Stimulated activated CD8-positive, alpha-beta memory T cell treated with anti-CD3 and anti-CD28 coated beads, Interleukin-7, amount 100 ng/mL, for 24 hours (primary cell): ENCODE data around the gene CACNB1.

ENCODE experiments used
- DNase-seq: peaks from one replicate; pipeline ENCODE4 v3.0.0-alpha.2; 2020; ENCODE audit warnings: low read depth

Gene CACNB1

GRCh38 chr17:39197380-39198185, at the start of gene CACNB1:
CACNB1 (minus strand) TSS chr17:39197669; CDS start chr17:39197495, 174 bp downstream.
- peak; percentile 37 for DNase-seq

- no peak for DNase-seq
Measured at GRCh38 chr17:39246274-39246673, 48.8 kb upstream of the CACNB1 start.

DNA sequence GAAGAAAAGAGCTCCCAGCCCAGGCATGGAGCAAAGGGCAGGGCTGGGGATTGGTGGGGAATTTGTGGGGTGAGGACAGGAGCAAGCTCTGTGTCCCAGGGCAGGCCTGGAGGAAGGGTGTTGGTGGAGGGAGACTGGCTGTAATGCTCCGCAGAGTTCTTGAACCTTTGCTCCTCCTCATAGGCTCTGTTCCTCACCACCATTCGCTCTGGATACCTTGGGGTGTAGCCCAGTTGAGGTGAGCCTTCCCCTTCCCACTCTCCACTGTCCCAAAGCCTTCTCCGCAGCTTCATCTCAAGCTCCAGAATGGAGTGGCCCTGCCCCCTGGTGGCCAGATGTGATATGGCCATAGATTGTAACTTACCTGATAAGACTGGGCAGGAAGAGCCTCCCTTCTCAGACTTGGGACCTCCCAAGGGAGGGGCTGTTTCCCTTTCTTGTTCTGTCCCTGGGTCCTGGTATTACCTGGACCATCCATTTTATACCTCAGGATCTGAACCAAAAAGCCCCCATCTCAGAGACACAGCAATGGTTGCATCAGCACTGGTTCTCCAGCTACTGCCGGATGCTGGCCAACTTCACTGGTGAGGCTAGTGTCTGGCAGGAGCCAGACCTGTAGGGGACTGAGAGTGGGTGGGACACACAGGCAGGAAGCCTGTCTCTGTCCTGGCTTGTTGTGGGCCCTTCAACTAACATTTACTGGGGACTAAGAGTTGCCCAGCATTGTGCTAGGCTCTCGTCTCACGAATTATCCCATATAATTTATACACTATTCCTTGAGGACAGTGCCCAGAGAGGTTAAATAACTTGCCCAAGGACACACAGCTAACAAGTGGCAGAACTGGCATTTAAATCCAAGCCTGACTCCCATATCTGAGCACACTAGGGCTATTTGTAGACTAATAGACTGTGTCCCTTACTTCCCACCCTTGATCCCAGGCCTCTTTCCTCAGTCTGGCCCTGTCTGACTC, 47.4 kb upstream of the CACNB1 start:
- peak; percentile 84 for DNase-seq

GRCh38 chr17:39244016-39244599, 46.6 kb upstream of the CACNB1 start:
- DNase-seq: no peak

DNA sequence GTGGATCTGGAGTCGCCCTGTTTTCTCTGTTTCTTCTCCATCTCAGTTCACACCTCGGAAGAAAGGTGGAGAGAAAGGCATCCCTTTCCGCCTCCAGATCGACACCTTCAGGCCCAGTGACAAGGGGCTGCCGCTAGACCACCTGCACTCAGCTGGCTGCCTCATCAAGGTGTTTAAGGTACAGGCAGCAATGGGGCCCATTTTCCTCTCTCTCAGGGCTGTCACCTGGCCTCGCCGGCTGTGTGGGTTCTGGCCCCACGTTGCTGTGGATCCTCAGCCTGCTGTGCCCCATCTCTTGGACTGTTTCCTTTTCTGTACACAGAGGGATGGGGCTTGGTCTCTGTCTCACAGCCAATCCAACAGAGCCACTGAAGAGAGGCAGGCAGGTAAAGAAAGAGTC, 45.7 kb upstream of the CACNB1 start:
- no peak for DNase-seq

GRCh38 chr17:39240631-39241030, 43.2 kb upstream of the CACNB1 start:
- no peak for DNase-seq

DNA sequence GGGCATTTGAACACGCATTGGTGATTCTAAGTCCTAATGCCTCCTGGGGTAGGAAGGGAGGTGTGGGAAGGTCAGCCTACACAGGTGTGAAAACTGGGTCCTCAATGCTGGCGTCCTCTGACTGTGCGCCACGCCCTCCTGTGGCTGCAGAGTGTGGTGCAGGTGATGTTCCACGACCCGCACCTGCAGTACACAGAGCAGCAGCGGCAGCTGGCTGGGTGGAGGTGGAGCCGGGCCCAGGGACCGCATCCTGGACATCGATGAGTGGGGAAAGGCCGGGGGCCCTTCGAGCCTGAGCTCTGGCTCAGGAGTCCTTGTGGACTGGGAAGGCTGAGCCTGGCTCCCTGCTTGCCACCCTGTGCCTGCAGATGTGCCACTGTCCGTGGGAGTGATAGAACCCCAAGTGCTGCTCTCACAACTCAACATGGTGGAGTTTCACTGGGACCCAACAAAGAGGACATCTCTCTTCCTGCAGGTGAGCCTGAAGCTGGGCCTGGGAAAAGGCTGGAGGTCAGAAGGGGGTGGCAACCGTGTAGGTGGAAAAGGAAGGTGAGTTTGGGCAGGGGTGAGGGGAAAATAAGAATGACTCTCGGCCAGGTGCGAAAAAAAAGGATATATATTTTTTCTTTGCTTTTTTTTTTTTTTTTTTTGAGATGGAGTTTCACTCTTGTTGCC, 42.3 kb upstream of the CACNB1 start:
- DNase-seq: peak; percentile 33

DNA sequence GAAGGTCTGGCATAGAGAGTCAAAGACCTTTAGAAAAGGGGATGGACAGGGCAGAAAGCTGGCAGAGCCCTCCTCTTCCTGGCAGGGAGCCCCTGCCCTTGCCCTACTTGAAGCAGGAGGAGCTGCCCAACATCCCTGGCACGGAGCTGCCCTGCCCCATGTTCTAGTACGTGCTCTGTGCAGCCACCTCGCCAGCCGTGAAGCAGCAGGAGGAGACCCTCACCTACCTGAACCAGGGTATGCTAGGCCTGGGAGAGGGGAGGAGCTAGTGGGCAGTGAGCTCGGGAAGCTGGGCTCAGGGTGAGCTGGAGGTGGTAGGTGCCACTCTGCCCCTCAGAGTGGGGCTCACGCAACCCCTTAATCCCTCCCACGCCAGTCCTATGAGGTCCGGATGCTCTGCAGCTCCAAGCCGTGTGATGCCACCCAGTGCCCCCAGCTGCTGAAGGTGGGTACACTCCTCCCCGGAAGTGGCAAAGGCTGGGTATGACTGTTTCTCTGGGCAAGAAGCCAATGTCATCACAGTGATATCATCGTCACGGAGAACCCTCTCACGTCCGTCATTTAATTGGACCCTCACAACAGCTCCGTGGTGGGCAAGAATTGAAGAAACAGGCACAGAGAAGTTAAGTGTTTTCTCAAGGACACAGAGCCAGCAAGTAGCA, 41.0 kb upstream of the CACNB1 start:
- DNase-seq: peak; percentile 49

DNA sequence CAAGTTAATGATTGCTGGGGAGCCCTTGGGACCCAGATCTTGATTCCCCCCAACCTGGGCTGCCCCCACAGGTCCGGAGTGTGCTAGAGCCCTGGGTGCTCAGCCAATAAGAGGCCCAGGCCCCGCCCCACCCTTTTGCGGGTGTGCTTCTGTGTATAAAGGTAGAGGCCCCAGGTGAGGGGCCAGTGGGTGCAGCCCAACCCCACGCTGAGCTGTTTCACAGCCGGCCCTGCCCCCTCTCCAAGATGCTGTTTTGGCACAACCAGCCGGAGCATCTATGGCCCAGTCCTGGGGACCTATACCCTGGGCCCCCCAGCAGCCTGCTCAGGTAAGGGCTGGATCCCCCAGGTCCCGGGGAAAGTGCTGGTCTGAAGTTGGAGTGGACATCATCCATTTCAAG, 40.1 kb upstream of the CACNB1 start:
- DNase-seq: no peak

DNA sequence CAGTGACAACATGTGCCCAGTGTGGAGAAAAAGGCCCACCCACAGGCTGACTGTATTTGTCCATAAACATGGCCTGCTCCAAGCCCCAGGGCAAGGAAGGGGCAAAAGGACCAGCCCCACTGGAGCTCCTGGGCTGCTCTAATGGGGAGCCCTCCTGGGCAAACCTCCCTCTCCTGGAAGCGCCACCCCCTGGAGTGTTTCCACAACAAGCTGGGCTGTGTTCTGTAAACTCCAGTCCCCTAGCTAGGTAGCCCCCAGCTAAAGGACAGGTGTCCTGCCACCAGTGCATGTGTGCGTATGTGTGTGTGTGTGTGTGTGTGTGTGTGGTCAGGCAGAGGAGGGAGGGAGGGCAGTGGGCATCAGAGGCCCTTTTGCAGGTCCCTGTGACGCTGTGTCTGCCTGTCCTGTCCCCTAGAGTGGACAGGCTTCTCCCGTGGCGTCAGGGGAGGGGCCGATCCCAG, 39.5 kb upstream of the CACNB1 start:
- DNase-seq: no peak

DNA sequence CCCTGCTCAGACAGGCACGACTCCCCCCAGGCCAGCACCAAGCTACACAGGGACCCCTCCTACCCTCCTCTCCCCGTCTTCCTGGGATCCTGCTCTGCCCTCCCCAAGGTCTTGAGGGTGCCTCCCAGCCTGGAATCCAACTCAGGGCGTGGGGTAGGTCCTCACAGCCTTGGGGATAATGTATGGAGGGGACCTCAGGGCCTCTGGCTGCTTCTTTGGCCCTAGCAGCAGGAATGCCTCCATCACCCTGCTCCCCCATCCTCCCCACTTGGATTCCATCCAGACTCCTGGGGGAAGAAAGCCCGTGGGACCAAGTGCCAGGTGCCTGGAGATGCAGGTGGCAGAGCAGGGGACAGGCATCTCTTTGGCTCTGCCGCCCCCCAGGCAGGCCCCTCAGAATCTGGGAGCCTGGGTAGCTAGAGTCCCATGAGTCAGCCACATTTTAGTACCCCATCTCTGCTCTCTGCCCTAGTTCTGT, 39.0 kb upstream of the CACNB1 start:
- no peak for DNase-seq

DNA sequence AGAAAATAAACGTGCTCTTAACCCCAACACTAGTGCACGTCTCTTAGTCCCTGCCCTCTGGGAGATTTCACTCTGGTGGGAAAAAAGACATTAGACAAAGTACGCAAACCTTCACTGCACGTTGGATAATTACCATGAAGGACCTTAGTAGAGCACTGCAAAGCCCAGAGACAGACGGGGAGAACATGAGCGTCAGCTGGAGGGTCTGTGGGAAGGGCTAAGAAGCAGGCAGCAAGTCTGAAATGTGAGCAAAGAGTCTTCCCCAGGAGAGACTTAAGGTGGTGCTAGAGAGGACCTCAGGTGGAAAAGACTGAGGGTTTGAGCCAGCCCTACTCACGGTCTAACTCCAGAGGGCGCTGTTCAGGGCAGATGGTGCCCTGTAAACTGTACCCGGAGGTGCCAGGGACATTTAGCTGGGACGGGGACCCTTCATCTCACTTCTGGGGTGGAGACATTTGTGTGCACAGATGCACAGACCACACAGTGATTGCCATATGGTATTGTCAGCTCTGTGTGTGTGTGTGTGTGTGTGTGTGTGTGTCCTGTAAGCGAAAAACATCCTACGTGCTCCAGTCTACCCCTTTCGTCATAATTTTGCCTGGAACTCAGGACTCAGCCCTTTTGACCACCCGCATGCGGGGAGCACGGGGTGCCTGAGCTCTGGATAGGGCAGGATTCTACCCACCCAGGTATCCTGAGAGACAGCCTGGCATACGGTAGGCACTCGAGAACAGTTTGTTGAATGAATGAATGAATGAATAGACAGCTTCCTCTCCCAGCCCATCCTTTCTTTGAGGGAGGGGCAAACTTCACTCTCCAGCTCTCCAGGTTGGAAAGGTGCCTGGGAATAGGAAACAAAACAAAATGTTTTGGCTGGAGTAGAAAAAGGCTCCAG, 38.3 kb upstream of the CACNB1 start:
- no peak for DNase-seq

DNA sequence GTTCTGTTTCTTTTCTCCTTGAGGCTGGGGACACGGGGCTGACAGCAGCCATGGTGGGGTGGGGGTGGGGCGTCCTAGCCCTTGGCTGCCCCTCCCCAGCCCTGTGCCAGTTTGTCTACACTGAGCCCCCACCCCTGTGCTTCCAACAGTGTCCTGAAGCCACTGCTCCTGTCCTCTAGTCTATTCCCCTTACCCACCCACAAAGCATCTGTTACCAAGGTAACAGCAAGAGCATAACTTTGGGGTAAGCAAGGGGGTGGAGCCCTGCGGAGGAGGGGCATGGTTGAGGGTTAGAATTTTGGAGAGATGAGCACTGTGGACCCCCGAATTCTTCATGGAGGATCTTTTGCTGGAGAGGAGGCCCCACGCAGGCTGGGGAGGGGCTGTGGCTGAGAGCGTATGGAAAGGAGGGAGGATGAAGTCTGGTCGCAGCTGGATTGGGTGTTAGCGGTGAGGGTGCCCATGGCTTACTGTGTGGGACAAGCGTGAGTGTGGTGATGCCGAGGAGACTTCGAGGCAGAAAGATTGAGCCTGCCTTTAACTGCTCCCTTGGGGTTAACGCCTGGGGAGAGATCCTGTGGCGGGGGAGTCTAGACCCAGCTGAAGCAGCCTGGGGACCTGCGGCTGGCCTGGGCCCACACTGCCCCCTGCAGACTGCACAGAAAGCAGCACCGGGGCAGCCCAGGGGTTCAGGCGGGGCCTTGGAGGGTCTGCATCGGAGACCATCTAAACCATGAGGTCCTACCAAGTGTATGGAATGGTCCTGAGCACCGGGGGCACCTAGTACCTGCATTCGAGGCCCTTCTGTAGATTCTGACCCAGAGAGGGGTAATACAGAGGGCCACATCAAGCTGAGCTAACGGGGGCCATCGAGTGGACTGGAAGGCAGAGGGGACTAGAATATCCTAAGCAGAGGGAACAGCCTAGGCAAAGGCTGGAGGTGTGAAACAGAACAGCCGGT, 34.4 kb upstream of the CACNB1 start:
- DNase-seq: peak; percentile 28

DNA sequence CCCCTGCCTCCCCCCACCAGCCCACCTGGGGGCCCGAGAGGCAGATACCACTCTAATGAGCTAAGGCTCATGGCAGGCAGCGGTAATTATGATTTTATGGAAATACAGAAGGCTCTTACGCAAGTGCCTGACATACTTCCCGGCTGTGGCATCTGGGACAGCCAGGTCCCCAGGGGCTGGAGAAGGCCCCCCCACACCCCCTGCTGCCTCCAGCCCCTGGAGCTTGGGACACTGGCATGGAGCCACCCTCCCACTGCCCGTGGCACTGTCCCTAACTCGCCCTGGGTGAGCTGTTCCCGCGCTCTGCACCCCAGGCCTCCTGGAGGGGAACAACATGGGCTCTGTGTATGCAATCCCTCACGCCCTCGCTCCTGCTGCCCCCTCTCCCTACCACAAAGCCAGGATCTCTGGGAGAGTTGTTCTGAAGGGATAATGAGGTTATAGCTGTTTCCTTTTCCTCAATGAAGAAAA, 33.7 kb upstream of the CACNB1 start:
- no peak for DNase-seq

GRCh38 chr17:39230361-39230760, 32.9 kb upstream of the CACNB1 start:
- no peak for DNase-seq

- DNase-seq: no peak
Measured at GRCh38 chr17:39229274-39229913, 31.9 kb upstream of the CACNB1 start.

DNA sequence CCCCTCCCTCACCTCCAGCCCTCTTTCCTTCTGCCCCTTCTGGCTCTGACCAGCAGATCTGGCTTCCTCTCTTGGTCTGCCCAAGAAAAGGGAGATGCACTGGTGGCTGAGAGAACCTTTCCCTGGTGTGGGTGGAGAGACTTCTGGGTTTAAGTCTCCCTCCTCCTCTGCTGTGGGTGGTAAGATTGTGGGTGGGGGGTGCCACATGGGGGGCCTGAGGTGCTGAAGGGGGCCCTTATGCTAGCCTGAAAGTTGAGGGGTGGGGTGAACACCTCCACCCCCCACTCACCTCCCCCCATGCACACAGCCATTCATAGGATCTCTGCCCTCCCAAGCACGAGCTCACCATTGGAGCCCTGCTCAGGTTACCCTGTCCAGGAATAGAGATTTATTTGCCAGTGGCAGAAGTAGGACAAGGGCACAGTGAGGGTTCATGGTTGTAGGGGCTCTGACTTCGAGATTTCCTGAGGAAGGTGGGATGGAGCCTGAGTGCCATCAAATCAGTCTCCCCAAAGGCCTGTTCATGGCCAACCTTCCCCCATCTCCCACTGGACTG, 30.0 kb upstream of the CACNB1 start:
- no peak for DNase-seq
